Measurements from ENCODE around the gene AGAP5.
"Not testable (repeated sequence)": the region's sequence is repeated elsewhere in the genome, so short reads cannot be mapped to it uniquely, and the experiment has no call there.

Gene AGAP5

GRCh38 chr10:73697675-73698159 is at the start of gene AGAP5:
Gene AGAP5 (minus strand): TSS chr10:73698109. CDS start chr10:73697755, 354 bp downstream.
- H3K36me3 ChIP-seq (ENCODE audit: insufficient read depth, low read length); H3K9ac ChIP-seq (ENCODE audit: low read depth, low read length); H3K9me3 ChIP-seq (ENCODE audit: control insufficient read depth, insufficient read depth, low read length); H3K4me1 ChIP-seq (ENCODE audit: insufficient read depth, low read length): not testable (repeated sequence)

GRCh38 chr10:73746721-73747120 is 48.8 kb upstream of the AGAP5 start:
- no peaks in the 10 kb centered on the region for H3K9me3 ChIP-seq (ENCODE audit: control insufficient read depth, insufficient read depth, low read length)
- H3K36me3 ChIP-seq (ENCODE audit: insufficient read depth, low read length): peaks cover 10% of the 10 kb centered on the region; the same call in 1 of the 2 replicates
- H3K4me1 ChIP-seq (ENCODE audit: insufficient read depth, low read length): peaks cover 16% of the 10 kb centered on the region
- H3K9ac ChIP-seq (ENCODE audit: low read depth, low read length): no peak overlapping the region

- peak overlapping the region; percentile 92 for H3K9ac ChIP-seq (ENCODE audit: low read depth, low read length)
- peaks cover 18% of the 10 kb centered on the region for H3K4me1 ChIP-seq (ENCODE audit: insufficient read depth, low read length)
- peaks cover 6% of the 10 kb centered on the region; the same call in 1 of the 2 replicates for H3K36me3 ChIP-seq (ENCODE audit: insufficient read depth, low read length)
- H3K9me3 ChIP-seq (ENCODE audit: control insufficient read depth, insufficient read depth, low read length): no peaks in the 10 kb centered on the region
Measured at GRCh38 chr10:73744664-73744975, 46.7 kb upstream of the AGAP5 start.

GRCh38 chr10:73743905-73744663 is 46.2 kb upstream of the AGAP5 start, which contains the start of gene SEC24C:
Gene SEC24C (plus strand): TSS chr10:73744372. CDS start chr10:73746833, 2,461 bp downstream.
- Histone ChIP-seq H3K9me3 (ENCODE audit: control insufficient read depth, insufficient read depth, low read length) (no peaks in the 10 kb centered on the region), H3K4me1 (ENCODE audit: insufficient read depth, low read length) (peaks cover 18% of the 10 kb centered on the region), H3K9ac (ENCODE audit: low read depth, low read length) (peak within 1 kb of the TSS; percentile 92), H3K36me3 (ENCODE audit: insufficient read depth, low read length) (peaks cover 6% of the 10 kb centered on the region; the same call in 1 of the 2 replicates)

DNA sequence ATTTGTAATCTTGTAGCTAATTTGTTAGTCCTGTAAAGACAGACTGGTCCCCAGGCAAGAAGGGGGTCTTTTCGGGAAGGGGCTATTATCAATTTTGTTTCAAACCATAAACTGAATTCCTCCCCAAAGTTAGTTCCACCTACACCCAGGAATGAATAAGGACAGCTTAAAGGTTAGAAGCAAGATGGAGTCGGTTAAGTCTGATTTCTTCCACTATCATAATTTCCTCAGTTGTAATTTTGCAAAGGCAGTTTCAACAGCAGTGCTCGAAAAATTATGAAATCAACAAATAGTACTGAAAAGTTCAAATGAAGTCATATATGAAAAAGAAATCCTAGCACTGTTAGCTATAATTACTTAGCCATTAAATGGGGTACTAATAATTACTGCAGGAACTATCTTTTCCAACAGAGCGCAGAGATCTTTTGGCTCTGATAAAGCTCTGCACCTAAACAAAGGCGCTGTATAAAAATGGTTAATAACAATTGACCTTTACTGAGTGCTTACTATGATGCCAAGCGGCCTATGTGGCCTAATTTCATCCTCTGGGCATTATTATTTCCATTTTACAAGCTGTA is 45.5 kb upstream of the AGAP5 start:
- Histone ChIP-seq H3K36me3 (ENCODE audit: insufficient read depth, low read length) (peaks cover 6% of the 10 kb centered on the region; the same call in 1 of the 2 replicates), H3K9ac (ENCODE audit: low read depth, low read length) (peak overlapping the region; percentile 92), H3K4me1 (ENCODE audit: insufficient read depth, low read length) (peaks cover 18% of the 10 kb centered on the region), H3K9me3 (ENCODE audit: control insufficient read depth, insufficient read depth, low read length) (no peaks in the 10 kb centered on the region)

DNA sequence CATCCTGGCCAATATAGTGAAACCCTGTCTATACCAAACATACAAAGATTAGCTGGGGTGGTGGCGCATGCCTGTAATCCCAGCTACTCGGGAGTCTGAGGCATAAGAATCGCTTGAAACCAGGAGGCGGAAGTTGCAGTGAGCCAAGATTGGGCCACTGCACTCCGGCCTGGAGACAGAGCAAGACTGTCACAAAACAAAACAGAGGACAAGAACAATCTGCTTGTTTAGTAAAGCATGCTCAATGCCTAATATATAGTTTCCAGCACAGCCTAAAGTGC is 44.5 kb upstream of the AGAP5 start:
- H3K9me3 ChIP-seq (ENCODE audit: control insufficient read depth, insufficient read depth, low read length): no peaks in the 10 kb centered on the region
- peaks cover 18% of the 10 kb centered on the region for H3K4me1 ChIP-seq (ENCODE audit: insufficient read depth, low read length)
- H3K9ac ChIP-seq (ENCODE audit: low read depth, low read length): no peak overlapping the region
- peaks cover 6% of the 10 kb centered on the region; the same call in 1 of the 2 replicates for H3K36me3 ChIP-seq (ENCODE audit: insufficient read depth, low read length)

GRCh38 chr10:73740501-73741254 is 42.8 kb upstream of the AGAP5 start:
- not testable (repeated sequence) for H3K36me3 ChIP-seq (ENCODE audit: insufficient read depth, low read length); H3K9ac ChIP-seq (ENCODE audit: low read depth, low read length); H3K9me3 ChIP-seq (ENCODE audit: control insufficient read depth, insufficient read depth, low read length)
- H3K4me1 ChIP-seq (ENCODE audit: insufficient read depth, low read length): peaks cover 18% of the 10 kb centered on the region

DNA sequence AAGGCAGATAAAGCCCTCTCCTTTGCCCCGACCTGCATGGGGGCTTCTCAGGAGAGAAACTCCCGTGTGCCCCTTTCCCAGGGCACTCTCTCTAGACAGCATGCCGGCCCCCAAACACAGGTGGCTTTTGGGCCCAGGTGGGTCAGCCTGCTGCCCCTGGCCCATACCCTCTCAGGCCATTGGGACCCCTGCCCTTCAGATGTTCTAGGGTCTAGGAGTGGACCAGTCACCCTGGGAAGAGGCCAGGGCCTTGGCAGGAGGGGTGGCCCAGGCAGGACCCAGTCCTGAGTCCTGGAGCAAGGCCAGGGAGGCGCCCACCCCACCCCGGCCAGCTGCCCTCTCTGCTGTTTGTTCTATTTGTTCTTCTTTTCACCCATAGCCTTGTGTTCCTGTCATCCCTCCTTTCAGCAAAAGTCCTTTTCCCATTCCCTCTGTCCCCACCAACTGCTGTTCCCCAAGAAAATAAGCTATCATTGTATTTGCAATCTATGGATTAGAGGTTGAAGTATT is 36.9 kb upstream of the AGAP5 start:
- Histone ChIP-seq H3K9ac (ENCODE audit: low read depth, low read length) (no peak overlapping the region), H3K9me3 (ENCODE audit: control insufficient read depth, insufficient read depth, low read length) (no peaks in the 10 kb centered on the region), H3K36me3 (ENCODE audit: insufficient read depth, low read length) (no peaks in the 10 kb centered on the region), H3K4me1 (ENCODE audit: insufficient read depth, low read length) (no peaks in the 10 kb centered on the region)

GRCh38 chr10:73734028-73734720 is 36.3 kb upstream of the AGAP5 start:
- Histone ChIP-seq H3K4me1 (ENCODE audit: insufficient read depth, low read length) (no peaks in the 10 kb centered on the region), H3K9me3 (ENCODE audit: control insufficient read depth, insufficient read depth, low read length) (no peaks in the 10 kb centered on the region), H3K9ac (ENCODE audit: low read depth, low read length) (no peak overlapping the region), H3K36me3 (ENCODE audit: insufficient read depth, low read length) (no peaks in the 10 kb centered on the region)

DNA sequence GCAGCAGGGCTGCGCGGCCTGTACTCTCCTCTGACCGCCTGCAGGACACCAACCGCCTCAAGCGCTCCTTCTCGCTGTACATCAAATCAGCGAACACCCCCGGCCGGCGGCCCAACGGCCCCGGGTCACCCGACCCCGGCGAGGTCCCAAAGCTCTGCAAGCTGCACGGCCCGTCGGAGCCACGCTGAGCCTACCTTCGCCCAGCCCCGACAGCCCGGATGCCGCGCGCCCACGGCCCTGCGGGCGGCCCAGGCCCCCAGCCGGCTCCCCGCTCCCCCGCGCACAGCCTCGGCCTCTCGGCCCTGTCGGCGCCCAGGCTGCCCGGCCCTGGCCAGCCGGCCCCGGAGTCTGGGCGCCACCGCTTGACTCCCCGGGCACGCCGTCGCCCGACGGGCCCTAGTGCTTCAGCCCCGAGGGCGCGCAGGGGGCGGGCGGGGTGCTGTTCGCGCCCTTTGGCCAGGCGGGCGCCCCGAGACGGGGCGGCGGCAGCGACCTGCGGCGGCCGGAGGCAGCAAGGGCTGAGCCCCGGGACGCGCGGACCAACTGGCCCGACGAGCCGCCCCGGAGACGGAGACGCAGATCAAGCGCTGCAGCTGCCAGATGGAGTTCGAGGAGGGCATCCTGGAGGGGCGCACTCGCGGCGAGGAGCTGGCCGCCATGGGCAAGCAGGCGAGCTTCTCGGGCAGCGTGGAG is 35.2 kb upstream of the AGAP5 start:
- Histone ChIP-seq H3K9ac (ENCODE audit: low read depth, low read length) (peak overlapping the region; percentile 6; the same call in 1 of the 2 replicates), H3K9me3 (ENCODE audit: control insufficient read depth, insufficient read depth, low read length) (no peaks in the 10 kb centered on the region), H3K4me1 (ENCODE audit: insufficient read depth, low read length) (no peaks in the 10 kb centered on the region), H3K36me3 (ENCODE audit: insufficient read depth, low read length) (no peaks in the 10 kb centered on the region)

- Histone ChIP-seq H3K36me3 (ENCODE audit: insufficient read depth, low read length) (no peaks in the 10 kb centered on the region), H3K4me1 (ENCODE audit: insufficient read depth, low read length) (no peaks in the 10 kb centered on the region), H3K9me3 (ENCODE audit: control insufficient read depth, insufficient read depth, low read length) (no peaks in the 10 kb centered on the region), H3K9ac (ENCODE audit: low read depth, low read length) (no peak overlapping the region)
Measured at GRCh38 chr10:73732426-73732825, 34.5 kb upstream of the AGAP5 start.

GRCh38 chr10:73731588-73732375 is 33.9 kb upstream of the AGAP5 start:
- peaks cover 4% of the 10 kb centered on the region for H3K36me3 ChIP-seq (ENCODE audit: insufficient read depth, low read length)
- H3K9me3 ChIP-seq (ENCODE audit: control insufficient read depth, insufficient read depth, low read length): no peaks in the 10 kb centered on the region
- no peaks in the 10 kb centered on the region for H3K4me1 ChIP-seq (ENCODE audit: insufficient read depth, low read length)
- H3K9ac ChIP-seq (ENCODE audit: low read depth, low read length): no peak overlapping the region

Data from ES-I3 (cell line).